ENCODE results near the gene CCND1. TPM values are rescaled to one million over a fixed set of nuclear protein-coding genes. Genes with fewer than 3 reads are reported as not detected.

Gene CCND1
- total and polyA plus RNA-seq, 3 donors from 2014 or later, result 8.8 to 16.4 (median 13.7) TPM

DNA sequence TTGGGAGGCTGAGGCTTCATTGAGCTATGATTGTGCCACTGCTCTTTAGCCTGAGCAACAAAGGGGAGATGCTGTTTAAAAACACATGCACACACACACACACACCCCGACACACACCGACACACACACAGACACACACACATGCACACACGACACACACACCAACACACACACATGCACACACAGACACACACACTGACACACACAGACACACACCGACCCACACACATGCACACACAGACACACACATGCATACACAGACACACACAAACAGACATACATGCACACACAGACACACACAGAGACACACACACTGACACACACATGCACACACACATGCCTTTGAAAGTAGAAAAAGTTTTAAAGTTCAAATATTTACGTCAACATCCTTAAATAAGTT is 39.7 kb downstream of the CCND1 start:
- intact Hi-C loops (cut with DNase I; ENCODE audit: low total_unique reads), result loop anchor here (5.0 kb wide), 1 partner anchor 517 kb away; no protein-coding TSS in a partner anchor
- Histone ChIP-seq H3K27ac (no peak overlapping the region), H3K4me3 (no peak overlapping the region), H3K4me1 (peaks cover under 1% of the 10 kb centered on the region), H3K36me3 (ENCODE audit: low read depth, missing control alignments) (no peaks in the 10 kb centered on the region), H3K27me3 (no peaks in the 10 kb centered on the region), H3K9me3 (no peaks in the 10 kb centered on the region)
- 86 to 91% methylated on average over 5 of the region's 5 CpGs for WGBS, 2 donors
- no peak for DNase-seq
- TF ChIP-seq CTCF (IDR thresholded peaks at IDR 0.05), result no peak
- TF ChIP-seq POLR2A (IDR thresholded peaks at IDR 0.05), result no peak

DNA sequence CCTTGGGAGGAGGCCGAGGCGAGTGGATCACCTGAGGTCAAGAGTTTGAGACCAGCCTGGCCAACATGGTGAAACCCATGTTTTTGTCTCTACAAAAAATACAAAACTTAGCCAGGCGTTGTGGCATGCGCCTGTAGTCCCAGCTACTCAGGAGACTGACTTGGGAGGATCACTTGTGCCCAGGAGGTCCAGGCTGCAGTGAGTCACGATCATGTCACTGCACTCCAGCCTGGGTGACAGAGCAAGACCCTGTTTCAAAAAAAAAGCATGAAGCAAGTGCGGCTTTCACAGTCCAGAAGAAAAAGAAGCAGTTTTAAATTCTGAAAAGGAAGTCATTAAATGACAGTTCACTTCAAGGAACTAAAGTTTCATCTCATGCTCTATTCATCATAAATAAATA is 41.3 kb downstream of the CCND1 start:
- no peaks in the 10 kb centered on the region for H3K27me3 ChIP-seq
- no peak overlapping the region for H3K4me3 ChIP-seq
- 91 to 97% methylated on average over 6 of the region's 6 CpGs for whole genome bisulfite sequencing, 2 donors
- no peaks in the 10 kb centered on the region for H3K4me1 ChIP-seq
- no peaks in the 10 kb centered on the region for H3K9me3 ChIP-seq
- no peak overlapping the region for H3K27ac ChIP-seq
- intact Hi-C loops (cut with DNase I; ENCODE audit: low total_unique reads), result loop anchor here (5.0 kb wide), 1 partner anchor 515 kb away; no protein-coding TSS in a partner anchor
- no peak for DNase-seq
- TF ChIP-seq CTCF (IDR thresholded peaks at IDR 0.05) (no peak), POLR2A (IDR thresholded peaks at IDR 0.05) (no peak)
- no peaks in the 10 kb centered on the region for H3K36me3 ChIP-seq (ENCODE audit: low read depth, missing control alignments)

DNA sequence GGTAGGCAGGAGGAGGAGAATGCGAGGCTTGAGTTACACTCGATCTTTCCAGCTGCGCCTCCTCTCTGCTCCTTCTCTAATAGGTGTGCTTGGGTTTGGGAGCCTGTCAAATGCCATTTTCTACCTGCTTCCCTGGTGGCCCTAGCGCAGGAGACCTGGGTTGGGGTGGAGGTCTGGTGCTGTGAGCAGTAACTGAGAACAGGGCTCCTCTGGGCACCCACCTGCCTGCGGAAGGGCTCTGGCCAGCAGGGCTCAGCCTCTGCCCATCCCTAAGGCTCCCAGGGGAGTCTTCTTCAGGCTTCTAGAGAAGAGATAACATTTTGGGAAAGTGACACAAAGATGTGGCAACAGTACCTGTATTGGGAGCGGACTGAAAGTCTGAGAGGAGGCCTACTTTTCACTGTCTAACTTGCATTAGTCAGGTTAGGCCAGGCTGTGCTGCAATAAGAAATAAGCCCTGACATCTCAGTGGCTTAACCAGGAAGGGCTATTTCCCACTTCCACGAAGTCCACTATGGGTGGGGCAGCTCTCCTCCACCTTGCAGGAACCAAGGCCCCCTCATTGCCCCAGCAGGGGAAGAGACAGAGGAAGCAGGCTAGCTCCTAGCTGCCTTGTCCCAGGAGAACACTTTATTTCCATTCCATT is 41.8 kb downstream of the CCND1 start:
- intact Hi-C loops (cut with DNase I; ENCODE audit: low total_unique reads), result loop anchor here (5.0 kb wide), 1 partner anchor 514 kb away; no protein-coding TSS in a partner anchor
- Histone ChIP-seq H3K27ac (no peak overlapping the region), H3K9me3 (no peaks in the 10 kb centered on the region), H3K4me1 (no peaks in the 10 kb centered on the region), H3K4me3 (no peak overlapping the region), H3K36me3 (ENCODE audit: low read depth, missing control alignments) (no peaks in the 10 kb centered on the region), H3K27me3 (no peaks in the 10 kb centered on the region)
- 90 to 98% methylated on average over 7 of the region's 7 CpGs for WGBS, 2 donors
- TF ChIP-seq CTCF (IDR thresholded peaks at IDR 0.05), result no peak
- TF ChIP-seq POLR2A (IDR thresholded peaks at IDR 0.05), result no peak
- DNase-seq, result no peak

DNA sequence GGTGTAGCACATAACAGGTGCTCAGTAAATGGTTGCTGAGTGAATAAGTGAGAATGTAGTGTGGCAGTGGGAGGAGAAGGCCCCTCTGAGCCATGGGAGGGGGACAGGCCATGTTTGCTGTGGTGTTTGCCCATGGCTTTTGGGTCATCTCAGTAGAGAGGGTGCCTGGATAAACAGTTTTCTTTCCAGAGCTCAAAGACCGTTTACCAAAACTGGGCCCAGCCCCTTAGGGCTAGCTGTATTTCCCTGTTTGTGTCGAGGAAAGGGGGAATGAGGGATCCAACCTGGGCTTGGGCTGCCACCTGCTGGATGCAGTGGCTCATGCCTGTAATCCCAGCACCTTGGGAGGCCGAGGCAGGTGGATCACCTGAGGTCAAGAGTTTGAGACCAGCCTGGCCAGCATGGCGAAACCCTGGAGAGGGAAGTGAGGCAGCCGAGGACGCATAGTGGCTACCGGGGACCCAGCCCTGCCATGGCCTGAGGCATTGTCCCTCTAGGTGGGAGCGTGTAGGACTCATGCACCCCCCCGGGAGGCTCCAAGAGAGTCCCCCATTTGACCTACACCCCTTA is 42.9 kb downstream of the CCND1 start:
- H3K27ac ChIP-seq, result no peak overlapping the region
- no peaks in the 10 kb centered on the region for H3K9me3 ChIP-seq
- no peak for DNase-seq
- H3K4me3 ChIP-seq, result no peak overlapping the region
- H3K27me3 ChIP-seq, result no peaks in the 10 kb centered on the region
- H3K36me3 ChIP-seq (ENCODE audit: low read depth, missing control alignments), result no peaks in the 10 kb centered on the region
- TF ChIP-seq CTCF (IDR thresholded peaks at IDR 0.05), result peak in 2 of 3 experiments; percentile 21 to 22
- TF ChIP-seq POLR2A (IDR thresholded peaks at IDR 0.05), result no peak
- intact Hi-C loops (cut with DNase I; ENCODE audit: low total_unique reads), result loop anchor here (5.0 kb wide), 1 partner anchor 513 kb away; no protein-coding TSS in a partner anchor
- H3K4me1 ChIP-seq, result no peaks in the 10 kb centered on the region
- 66 to 82% methylated on average over 6 to 8 of the region's 9 CpGs for WGBS, 2 donors
